ENCODE data around the gene TTLL1. TPM values are rescaled to one million over a fixed set of nuclear protein-coding genes. Genes with fewer than 3 reads are reported as not detected.

TTLL1 gene
- polyA plus RNA-seq, 3 donors: 4.7 to 6.0 (median 5.6) TPM

- no peaks in the 10 kb centered on the region for H3K79me2 ChIP-seq (ENCODE audit: insufficient read depth, low read length)
- H3K27ac ChIP-seq (ENCODE audit: low read depth in 1 of 2, low read length in 2 of 2): no peak overlapping the region
- no peaks in the 10 kb centered on the region for H4K20me1 ChIP-seq (ENCODE audit: insufficient read depth, low read length)
- H3K27me3 Mint-ChIP-seq (ENCODE audit: low read depth in 3 of 3): peaks cover 0 to 4% (median 3%) of the 10 kb centered on the region in 3 donors
- peaks cover 17% of the 10 kb centered on the region for H3K4me1 Mint-ChIP-seq
- H3K4me2 ChIP-seq (replicated peaks; ENCODE audit: extremely low read depth, low read length, poor library complexity, severe bottlenecking): no peak overlapping the region
- intact Hi-C loops (cut with micrococcal nuclease): no loop called here
- peak overlapping the region in 2 of 7 donors; percentile 32 to 64 for H3K27ac Mint-ChIP-seq
- no peaks in the 10 kb centered on the region for H3K27me3 ChIP-seq (ENCODE audit: control insufficient read depth in 2 of 2, insufficient read depth in 2 of 2, low read length in 2 of 2)
- DNase-seq: no peak
- no peak for TF ChIP-seq CTCF (IDR thresholded peaks at IDR 0.05)
- H2AFZ ChIP-seq (ENCODE audit: insufficient read depth, low read depth, low read length, poor library complexity, severe bottlenecking): no peak overlapping the region
- no peak overlapping the region for H3K4me3 Mint-ChIP-seq
- H3K36me3 Mint-ChIP-seq: peaks cover 0 to 18% of the 10 kb centered on the region in 2 donors
- no peaks in the 10 kb centered on the region for H3K36me3 ChIP-seq (replicated peaks in 1 of 2; ENCODE audit: control insufficient read depth in 1 of 2, insufficient read depth in 2 of 2, low read length in 2 of 2)
- no peak overlapping the region for H3K9ac ChIP-seq (ENCODE audit: insufficient read depth, low read length, poor library complexity, severe bottlenecking)
- no peaks in the 10 kb centered on the region for H3K9me3 Mint-ChIP-seq
- peaks cover 14 to 20% of the 10 kb centered on the region in 2 donors for H3K4me1 ChIP-seq (ENCODE audit: control insufficient read depth in 1 of 2, insufficient read depth in 2 of 2, low read length in 2 of 2)
- WGBS (ENCODE audit: insufficient coverage): 96% methylated on average over 9 of the region's 19 CpGs
- no peaks in the 10 kb centered on the region for H3K9me3 ChIP-seq (replicated peaks in 1 of 2; ENCODE audit: control insufficient read depth in 1 of 2, insufficient read depth in 1 of 2, low read length in 2 of 2)
- H3K4me3 ChIP-seq (replicated peaks in 1 of 3; ENCODE audit: low read depth in 2 of 3, low read length in 3 of 3): no peak overlapping the region
These were observed 3.3 kb downstream of the TTLL1 start for GRCh38 chr22:43085658-43086606.

GRCh38 chr22:43081968-43082367 is 7.2 kb downstream of the TTLL1 start:
- no peak for TF ChIP-seq CTCF (IDR thresholded peaks at IDR 0.05)
- DNase-seq: no peak
- H3K79me2 ChIP-seq (ENCODE audit: insufficient read depth, low read length): no peaks in the 10 kb centered on the region
- no peaks in the 10 kb centered on the region for H4K20me1 ChIP-seq (ENCODE audit: insufficient read depth, low read length)
- no peaks in the 10 kb centered on the region for H3K27me3 ChIP-seq (ENCODE audit: control insufficient read depth in 2 of 2, insufficient read depth in 2 of 2, low read length in 2 of 2)
- peaks cover 0 to 3% (median under 1%) of the 10 kb centered on the region in 3 donors for H3K27me3 Mint-ChIP-seq (ENCODE audit: low read depth in 3 of 3)
- H3K36me3 Mint-ChIP-seq: peaks cover 0 to 16% of the 10 kb centered on the region in 2 donors
- H3K9me3 Mint-ChIP-seq: no peaks in the 10 kb centered on the region
- no peak overlapping the region for H3K9ac ChIP-seq (ENCODE audit: insufficient read depth, low read length, poor library complexity, severe bottlenecking)
- no CpG with 5 or more reads among the region's 4 CpGs for WGBS (ENCODE audit: insufficient coverage)
- H3K4me2 ChIP-seq (replicated peaks; ENCODE audit: extremely low read depth, low read length, poor library complexity, severe bottlenecking): no peak overlapping the region
- H3K9me3 ChIP-seq (replicated peaks in 1 of 2; ENCODE audit: control insufficient read depth in 1 of 2, insufficient read depth in 1 of 2, low read length in 2 of 2): no peaks in the 10 kb centered on the region
- intact Hi-C loops (cut with micrococcal nuclease): no loop called here
- H3K4me1 ChIP-seq (ENCODE audit: control insufficient read depth in 1 of 2, insufficient read depth in 2 of 2, low read length in 2 of 2): no peaks in the 10 kb centered on the region
- H3K27ac Mint-ChIP-seq: no peak overlapping the region
- no peak overlapping the region for H3K4me3 Mint-ChIP-seq
- peaks cover 6% of the 10 kb centered on the region for H3K4me1 Mint-ChIP-seq
- H2AFZ ChIP-seq (ENCODE audit: insufficient read depth, low read depth, low read length, poor library complexity, severe bottlenecking): no peak overlapping the region
- H3K27ac ChIP-seq (ENCODE audit: low read depth in 1 of 2, low read length in 2 of 2): no peak overlapping the region
- H3K36me3 ChIP-seq (replicated peaks in 1 of 2; ENCODE audit: control insufficient read depth in 1 of 2, insufficient read depth in 2 of 2, low read length in 2 of 2): no peaks in the 10 kb centered on the region
- no peak overlapping the region for H3K4me3 ChIP-seq (replicated peaks in 1 of 3; ENCODE audit: low read depth in 2 of 3, low read length in 3 of 3)

Measured in CD14-positive monocyte (primary cell).